Hematopoietic multipotent progenitor cell (in vitro differentiated cells): ENCODE measurements around the gene FUT3. TPM values are rescaled to one million over a fixed set of nuclear protein-coding genes. Genes with fewer than 3 reads are reported as not detected.
A peak's percentile ranks its signal among the peaks of the same experiment; 100 is the strongest.

Experiments
- DNase-seq, 3 donors: peaks; one replicate each; pipeline ENCODE4 v3.0.0-alpha.2; 2011 to 2015; ENCODE audit warnings: low read depth in 2 of 3, low spot score in 2 of 3
- total RNA-seq: library from RNA; depleted of rRNA; stranded (reverse); fragments of >200 nt; gene quantifications from one replicate; pipeline ENCODE4 v1.2.3, GENCODE V29; 2012

The FUT3 gene
- total RNA-seq, 1 donor: under 0.01 TPM

DNA sequence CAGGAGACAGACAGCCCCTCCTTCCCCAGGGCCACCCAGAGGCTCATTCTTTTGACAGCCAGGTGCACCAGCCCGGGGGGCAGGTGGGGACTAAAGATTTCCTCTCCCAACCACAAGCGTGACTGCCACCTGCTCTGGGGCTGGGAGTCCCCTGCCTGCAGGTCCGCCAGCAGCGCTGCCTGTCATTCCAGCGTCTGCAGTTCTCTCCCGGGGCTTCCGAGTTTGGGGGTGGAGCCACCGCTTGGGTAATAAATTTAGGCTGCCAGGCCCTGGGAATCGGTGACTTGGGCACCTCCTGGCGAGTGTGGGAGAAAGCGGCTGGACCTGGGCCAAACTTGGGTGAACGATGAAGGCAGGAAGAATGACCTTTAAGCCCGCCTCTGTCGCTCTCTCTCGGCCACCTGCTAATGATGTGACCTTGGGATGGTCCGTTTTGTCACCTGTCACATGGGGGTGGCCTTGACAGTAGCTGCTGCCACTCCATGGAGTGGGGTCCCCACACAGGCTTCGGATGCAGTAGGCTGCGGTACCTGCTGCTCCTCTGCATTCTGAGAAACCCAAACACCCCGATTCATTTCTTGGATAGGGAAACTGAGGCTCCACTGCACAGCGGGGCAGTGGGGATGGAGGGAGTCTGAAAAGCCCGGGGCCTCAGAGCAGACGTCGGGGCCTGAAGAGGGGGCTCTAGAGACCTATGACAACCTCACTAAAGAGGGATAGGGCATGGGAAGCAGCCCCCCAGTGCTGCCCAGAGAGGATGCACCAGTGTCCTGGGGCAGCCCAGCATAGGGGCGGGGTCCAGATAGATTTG is 24.5 kb downstream of the FUT3 start:
- DNase-seq: peak in 2 of 3 donors; percentile 88 to 90

DNA sequence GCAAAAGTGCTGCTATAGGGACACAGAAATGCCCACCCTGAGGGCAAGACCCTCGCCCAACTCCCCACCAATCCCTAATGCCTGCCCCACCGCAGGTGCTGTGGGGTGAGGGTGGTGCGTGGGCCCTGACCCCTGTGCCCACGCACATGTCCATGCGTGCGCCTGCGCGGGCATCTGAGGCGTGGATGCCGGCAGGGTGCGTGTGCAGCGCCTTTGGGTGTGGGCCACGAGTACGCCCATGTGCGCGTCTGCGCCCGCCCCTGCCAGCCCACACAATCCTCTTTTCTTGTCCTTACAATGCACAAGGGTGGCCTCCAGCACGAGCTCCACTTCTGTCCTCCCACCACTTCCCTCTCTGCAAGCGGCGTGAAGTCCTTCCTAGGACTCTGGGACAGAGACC is 26.1 kb downstream of the FUT3 start:
- no peak for DNase-seq

DNA sequence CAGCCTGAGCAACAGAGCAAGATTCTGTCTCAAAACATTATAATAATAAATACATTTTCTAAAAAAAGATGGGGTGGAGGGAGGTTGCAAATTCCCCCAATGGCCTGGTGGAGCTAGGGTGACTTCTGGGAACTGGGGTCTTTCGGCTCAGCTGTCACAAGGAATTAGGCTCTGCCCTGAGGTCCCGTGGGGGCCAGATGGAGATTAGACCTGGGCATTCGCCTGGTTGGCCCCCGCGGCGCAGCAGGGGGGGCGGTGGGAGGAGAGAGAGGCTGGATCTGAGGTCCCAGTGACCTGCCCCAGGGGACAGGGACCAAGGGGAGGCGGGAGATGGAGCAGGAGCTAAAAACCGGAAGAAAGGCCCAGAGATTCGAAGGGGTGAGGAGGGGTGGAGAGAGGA is 26.5 kb downstream of the FUT3 start:
- no peak for DNase-seq

DNA sequence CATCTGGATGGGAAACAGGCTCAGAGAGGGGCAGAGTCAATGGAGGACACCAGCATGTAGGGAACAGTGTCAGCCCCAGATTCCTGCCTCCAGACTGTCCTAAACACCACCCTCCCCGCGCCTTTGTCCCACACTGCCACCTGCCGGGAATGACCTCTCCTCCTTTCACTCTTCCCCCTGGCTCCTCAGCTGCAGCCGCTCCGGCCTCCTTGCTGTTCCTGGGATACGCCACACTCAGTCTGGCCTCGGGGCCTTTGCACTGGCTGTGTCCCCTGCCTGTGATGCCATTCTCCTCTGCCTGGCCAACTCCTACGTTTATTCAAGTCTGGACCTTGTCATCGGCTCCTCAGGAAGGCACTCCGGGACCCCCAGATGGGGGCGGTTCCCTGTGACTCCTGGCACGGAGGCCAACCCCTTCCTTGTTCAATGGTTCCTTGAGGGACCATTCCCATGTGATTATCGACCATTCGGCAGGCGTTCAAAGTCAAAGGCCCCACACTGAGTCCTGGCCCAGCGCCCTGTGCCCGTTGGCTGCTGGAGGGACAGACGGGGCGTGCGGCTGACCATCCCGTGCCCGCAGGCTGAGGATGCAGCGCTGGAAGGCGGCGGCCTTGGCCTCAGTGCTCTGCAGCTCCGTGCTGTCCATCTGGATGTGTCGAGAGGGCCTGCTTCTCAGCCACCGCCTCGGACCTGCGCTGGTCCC is 27.5 kb downstream of the FUT3 start:
- DNase-seq: no peak

DNA sequence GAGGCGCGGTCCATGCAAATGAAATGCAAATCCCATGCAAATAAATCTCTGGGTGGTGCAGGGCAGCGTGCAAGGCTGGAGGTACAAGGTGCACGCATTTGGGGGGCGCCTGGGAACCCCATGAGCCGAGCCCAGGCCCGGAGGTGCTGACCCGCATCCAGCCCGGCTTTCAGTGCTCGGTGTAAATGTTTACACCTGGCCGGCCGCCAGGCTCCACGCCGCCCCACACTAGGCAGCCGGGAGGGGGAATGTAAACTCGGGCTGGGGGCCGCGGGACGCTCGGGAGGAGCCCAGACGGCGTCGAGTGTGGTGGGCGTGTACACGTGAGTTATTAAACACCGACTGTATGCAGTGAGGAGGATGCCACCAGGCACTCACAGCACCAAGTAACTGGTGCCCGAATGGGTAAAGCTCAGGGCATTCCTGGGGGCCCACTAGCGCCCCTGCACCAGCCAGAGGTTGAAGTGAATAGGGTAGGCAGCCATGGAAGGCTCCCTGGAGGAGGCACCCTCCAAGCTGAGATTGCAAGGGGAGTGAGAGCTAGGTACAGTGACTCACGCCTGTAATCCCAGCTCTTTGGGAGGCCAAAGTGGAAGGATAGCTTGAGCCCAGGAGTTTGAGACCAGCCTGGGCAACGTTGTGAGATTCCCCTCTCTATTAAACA is 28.9 kb downstream of the FUT3 start:
- no peak for DNase-seq

DNA sequence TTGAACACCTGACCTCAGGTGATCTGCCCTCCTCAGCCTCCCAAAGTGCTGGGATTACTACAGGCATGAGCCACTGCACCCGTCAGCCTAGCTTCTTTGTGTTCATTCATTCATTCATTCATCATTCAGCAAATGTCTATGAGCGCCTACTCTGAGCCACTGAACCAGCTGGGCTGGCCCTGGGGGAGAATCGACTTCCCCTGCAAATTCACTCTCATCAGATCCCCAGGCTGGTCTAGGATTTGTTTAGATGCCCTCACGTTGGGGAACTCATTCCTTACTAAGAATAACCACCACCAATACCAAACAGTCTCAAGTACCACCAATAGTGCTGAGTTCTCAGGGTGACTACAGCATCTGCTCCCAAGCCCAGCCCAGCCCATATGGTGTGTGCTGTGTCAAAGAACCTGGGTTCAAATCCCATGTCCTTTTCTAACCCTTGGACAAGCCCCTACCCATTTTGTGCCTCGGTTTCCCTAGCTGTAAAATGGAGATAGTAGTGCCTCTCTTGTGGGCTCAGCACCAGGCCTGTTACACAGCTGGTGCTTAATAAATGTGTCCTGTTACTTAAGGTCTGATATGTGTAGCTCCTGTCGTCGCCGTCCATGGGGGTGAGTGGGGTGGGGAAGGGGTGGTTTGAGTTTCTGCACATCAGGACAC is 29.6 kb downstream of the FUT3 start:
- no peak for DNase-seq

DNA sequence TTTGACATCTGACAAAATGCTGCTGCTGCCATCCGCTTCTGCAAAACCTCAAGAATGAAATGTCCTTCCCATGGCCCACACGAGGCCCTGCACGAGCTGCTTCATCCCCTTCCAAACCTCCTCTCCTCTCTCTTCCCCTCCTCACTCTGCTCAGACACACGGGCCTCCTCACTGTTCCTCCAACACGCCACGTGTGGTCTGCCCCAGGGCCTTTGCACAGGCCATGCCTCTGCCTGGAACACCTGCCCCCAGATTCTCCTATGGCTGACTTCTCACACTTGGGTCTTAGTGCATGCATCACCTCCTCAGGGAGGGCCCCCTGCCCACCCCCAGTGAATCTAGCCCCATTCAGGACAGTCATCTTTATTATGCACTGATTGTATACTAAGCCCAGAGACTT is 30.5 kb downstream of the FUT3 start:
- no peak for DNase-seq

DNA sequence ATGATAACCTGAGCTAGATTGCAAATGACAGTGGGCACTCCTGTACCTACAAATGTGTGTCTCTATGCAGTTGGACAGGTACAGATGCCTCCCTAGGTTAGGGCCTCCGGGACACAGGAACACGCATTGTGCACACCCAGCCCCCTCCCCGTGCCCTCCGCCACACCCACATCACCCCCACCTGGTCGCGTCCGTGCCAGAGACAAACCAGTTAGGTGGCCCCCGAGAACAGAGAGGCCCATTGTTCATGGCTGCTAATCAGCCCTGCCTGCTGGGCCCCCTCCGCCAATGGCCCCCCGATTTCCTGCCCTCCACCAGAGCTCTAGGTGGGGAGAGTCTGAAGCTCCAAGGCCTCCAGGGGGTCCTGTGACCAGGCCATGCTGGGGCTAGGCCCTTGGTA is 32.7 kb downstream of the FUT3 start:
- no peak for DNase-seq

DNA sequence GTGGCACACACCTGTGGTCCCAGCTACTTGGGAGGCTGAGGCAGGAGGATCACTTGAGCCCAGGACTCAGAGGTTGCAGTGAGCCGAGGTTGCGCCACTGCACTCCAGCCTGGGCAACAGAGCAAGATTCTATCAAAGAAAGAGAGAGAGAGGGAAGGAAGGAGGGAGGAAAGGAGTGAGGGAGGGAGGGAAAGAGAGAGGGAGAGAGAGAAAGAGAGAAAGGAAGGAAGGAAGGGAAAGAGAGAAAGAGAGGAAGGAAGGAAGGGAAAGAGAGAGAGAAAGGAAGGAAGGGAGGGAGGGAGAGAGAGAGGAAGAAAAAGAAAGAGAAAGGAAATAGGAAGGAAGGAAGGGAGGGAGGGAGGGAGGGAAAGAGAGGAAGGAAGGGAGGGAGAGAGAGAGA is 34.0 kb downstream of the FUT3 start:
- no peak for DNase-seq

DNA sequence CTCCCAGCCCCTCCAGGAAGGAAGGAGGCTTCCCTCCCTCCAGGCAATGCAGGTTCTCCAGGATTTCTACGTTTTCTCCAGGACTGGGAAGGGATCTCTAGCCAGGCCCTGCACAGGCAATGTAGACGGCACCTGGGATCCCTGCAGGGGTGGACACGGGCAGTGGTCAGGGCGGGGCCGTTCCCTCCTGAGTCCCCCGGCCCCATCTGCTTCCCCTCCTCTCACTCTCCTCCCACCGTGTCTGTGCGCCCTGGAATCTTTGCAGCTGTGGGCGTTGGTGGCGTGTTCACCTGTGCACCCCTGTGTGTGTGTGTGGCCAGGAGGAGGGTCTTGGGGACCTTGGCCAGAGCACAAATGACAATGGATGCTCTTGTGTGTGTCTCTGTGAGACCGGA is 36.4 kb downstream of the FUT3 start:
- no peak for DNase-seq

DNA sequence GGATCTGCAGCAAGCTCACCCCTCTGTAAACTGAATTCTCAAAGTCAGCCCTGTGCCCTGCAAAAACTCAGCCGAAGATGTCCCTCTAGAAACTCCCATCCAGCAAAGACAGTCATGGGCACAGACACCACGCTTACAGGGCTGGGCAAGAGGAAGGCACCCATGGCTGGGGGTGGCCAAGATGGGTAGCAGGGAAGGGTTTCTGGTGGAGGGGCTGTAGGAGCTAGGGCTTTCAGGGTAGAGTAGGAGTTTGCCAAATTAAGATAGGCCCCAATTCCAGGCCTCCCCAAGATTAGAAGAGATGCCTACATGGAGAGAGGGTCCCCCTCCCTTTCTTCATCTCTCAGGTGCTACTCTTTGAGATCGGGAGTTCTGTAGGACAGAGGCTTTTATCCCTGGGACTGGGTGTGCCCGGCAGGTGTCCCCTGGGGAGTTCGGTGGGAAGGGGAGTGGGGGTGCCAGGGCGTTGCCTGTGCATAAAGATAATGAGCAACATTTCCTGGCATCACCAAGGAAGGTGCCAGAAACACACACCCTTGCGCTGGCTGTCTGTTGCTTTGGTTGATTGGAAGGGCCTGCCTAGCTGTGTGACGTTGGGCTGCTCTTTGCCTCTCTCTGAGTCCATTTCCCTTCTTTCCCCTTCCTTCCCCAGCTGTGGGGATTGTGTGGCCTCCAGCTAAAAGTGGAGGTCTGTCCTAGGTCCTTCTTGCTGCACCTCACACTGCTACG is 37.0 kb downstream of the FUT3 start:
- no peak for DNase-seq

DNA sequence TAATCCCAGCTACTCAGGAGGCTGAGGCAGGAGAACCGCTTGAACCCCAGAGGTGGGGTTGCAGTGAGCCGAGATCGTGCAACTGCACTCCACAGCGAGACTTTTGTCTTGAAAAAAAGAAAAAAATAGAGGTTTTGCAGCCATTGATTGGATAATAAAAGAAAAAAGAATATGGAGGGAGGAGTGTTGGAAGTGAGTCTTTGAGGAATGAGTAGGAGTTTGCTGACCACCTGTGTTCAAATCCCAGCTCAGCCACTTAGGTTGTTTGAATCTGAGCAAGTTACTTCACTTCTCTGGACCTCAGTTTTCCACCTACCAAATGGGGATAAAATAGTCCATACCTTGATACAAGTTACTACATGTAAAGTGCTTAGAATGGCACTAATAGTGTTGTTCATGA is 40.1 kb downstream of the FUT3 start:
- DNase-seq: no peak

DNA sequence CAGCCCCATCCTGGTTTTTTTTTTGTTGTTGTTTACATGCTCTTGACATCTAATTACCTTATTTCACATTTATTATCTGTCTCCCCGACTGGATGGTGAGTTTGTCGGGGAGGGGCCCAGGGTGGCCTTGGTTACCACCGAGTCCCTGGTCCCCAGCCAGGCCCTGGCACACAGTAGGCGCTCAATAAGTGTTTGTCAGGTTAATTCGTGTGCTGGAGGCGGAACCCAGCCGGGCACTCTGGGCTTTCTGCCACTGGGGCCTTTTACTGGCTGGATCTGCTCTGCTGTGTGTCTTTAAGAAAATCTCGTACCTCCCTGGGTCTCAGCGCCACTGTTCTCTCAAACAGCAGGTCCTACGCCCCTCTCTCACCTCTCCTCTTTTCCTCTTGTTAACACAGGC is 41.8 kb downstream of the FUT3 start:
- DNase-seq: no peak

DNA sequence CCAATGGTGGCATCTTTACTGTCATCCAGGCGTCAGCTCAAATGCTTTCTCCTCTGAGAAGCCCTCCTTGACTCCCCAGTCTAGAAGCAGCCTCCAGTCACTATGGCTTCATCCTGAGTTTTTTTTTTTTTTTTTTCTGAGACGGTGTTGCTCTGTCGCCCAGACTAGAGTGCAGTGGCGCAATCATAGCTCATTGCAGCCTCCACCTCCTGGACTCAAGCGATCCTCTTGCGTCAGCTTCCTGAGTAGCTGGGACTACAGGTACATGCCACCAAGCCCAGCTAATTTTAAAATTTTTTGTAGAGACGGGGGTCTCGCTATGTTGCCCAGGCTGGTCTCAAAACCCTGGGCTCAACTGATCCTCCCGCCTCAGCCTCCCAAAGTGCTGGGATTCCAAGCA is 42.2 kb downstream of the FUT3 start:
- no peak for DNase-seq

DNA sequence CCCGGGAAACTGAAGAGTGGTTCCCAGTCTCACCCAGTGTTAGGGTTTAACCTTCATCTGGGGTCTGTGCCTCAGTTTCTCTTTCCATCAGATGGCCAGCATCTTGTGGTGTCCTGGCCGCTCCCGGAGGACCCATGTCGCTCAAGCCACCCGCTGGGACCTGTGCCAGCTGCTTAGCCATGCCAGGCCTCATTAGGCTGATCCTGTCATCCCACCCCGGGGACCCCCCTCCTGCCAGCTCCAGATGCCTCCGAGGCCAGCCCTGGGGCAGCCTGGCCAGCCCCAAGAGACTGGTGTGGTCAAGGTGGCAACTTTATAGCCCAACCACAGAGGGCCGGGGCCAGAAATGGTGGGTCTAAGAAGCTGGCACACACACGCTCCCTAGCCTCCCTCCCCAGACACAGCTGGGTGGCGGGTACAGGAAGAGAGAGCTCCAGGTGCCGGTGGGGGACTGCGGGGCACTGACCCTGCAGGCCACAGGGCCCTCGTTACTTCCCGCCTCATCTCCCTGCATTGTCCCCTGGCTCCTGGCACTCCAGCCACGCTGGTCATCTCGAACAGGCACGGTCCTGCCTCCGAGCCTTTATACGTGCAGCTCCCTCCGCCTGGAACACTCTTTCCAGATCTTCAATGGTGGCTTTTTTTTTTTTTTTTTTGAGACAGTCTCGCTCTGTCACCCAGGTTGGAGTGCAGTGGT is 43.0 kb downstream of the FUT3 start:
- no peak for DNase-seq

DNA sequence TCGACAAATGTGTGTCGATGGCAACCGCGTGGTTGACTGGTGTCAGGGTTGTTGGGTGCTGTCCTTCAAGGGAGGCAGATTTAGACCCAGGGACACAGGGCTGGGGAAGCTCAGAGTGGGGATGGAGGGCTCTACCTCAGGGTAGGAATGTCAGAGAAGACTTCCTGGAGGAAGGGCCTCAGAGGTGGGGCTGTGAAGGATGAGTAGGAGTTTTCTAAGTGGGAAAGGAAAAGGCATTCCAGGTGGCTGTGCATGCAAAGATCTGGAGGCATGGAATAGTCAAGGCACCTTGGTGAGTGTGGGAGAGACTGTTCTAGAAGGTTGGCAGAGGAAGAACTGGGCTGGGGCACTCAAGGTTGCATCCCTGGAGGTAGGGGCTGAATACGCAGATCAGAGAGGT is 44.3 kb downstream of the FUT3 start:
- no peak for DNase-seq

DNA sequence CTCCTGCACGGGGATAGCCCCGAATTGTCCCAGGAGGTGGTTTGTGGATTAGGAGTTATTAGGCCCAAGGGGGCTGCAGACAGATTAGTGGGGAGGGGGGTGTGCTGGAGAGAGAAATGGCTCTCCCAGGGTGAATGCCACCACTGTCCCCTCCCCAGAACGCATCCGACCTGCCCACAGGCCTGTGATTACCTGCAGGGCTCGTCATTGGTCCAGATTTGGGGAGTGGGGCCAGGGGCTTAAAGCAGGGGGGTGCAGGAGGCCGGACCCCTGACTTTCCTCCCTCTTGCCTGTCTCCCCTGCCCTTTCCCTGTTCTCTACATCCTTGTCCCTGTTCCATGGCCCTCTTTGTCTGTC is 45.1 kb downstream of the FUT3 start:
- DNase-seq: no peak

DNA sequence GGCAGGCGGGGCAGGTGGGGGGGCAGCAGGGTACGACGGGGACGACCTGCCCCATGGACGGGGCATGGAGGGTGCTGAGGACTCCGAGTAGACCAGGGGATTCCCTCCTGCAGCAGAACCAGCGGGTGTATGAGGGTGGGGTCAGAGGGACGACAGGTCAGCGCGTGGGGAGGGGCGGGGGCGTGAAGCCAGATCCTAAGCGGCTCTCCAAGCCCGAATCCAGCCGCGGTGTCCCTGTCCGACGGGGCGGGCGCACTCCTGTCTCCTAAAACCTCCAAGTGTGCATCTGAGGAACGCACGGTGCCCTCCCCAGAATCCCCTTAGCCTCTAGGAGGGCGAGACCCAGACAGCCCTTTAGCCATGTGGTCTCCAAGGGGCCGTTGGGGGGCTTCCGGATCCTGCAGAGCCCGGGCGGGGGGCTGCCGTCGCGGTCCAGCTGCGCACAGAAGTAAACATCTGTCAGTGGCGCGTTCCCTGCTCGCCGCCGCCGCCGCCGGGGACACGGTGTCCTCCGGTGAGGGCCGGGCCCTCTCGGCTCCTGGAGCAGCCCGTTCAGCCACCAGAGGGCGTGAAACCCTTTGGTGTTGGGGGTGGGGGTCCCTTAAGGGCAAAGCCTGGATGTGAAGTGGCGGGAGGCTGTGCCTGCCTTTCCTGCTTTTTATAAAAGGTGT is 45.7 kb downstream of the FUT3 start:
- DNase-seq: peak in 2 of 3 donors; percentile 75 to 85
